ENCODE measurements around the gene NCOA5. TPM values are rescaled to one million over a fixed set of nuclear protein-coding genes. Genes with fewer than 3 reads are reported as not detected.
A peak's percentile ranks its signal among the peaks of the same experiment; 100 is the strongest.

Gene NCOA5
- total and polyA plus RNA-seq, 8 donors = 8.4 to 19.6 (median 12.0) TPM

GRCh38 chr20:46012921-46013320 lies 76.8 kb downstream of the NCOA5 start:
- intact Hi-C loops (cut with DNase I) = no loop called here
- FAIRE-seq = no peak
- H3K36me3 ChIP-seq = no peaks in the 10 kb centered on the region

GRCh38 chr20:46011631-46012482 lies 77.9 kb downstream of the NCOA5 start:
- Histone ChIP-seq H3K9me3 (no peaks in the 10 kb centered on the region), H3K27me3 (peaks cover 0 to 26% (median 10%) of the 10 kb centered on the region in 4 donors), H3K4me1 (no peaks in the 10 kb centered on the region), H3K4me3 (no peak overlapping the region), H3K36me3 (no peaks in the 10 kb centered on the region), H3K27ac (no peak overlapping the region)
- ATAC-seq = peak in 3 of 4 donors; percentile 15 to 29 (median 18)
- FAIRE-seq = no peak
- intact Hi-C loops (cut with DNase I) = no loop called here
- peak in 1 of 4 donors; percentile 18 for TF ChIP-seq CTCF (IDR thresholded peaks at IDR 0.05)
- DNase-seq = peak in 4 of 6 donors; percentile 30 to 69 (median 59)
- WGBS, 2 donors = 12 to 15% methylated on average over 56 to 57 of the region's 57 CpGs

More at GRCh38 chr20:46012921-46013320, 76.8 kb downstream of the NCOA5 start:
- DNase-seq (no peak), ATAC-seq (no peak)
- Histone ChIP-seq H3K9me3 (no peaks in the 10 kb centered on the region), H3K27me3 (peaks cover 0 to 26% (median 10%) of the 10 kb centered on the region in 4 donors), H3K4me1 (no peaks in the 10 kb centered on the region), H3K27ac (no peak overlapping the region), H3K4me3 (no peak overlapping the region)
- 37 to 49% methylated on average over 10 of the region's 10 CpGs for WGBS, 2 donors
- TF ChIP-seq CTCF (IDR thresholded peaks at IDR 0.05) = no peak

Other genes starting within 250 kb of the NCOA5 start
- 10 to 100 TPM in 2 of 6 donors, 1 to 10 TPM in 4; 7.0 to 14.0 (median 9.7) TPM for gene ACOT8, start 232.6 kb downstream of the NCOA5 start, total RNA-seq
- gene ACOT8, start 232.6 kb downstream of the NCOA5 start, polyA plus RNA-seq = 10 to 100 TPM; 17.9 to 21.2 TPM
- 1 to 10 TPM in 4 of 6 donors, under 1 TPM in 2; 0.46 to 2.2 (median 1.1) TPM for gene ZSWIM3, start 232.3 kb downstream of the NCOA5 start, total RNA-seq
- 1 to 10 TPM; 1.4 to 1.9 TPM for gene ZSWIM3, start 232.3 kb downstream of the NCOA5 start, polyA plus RNA-seq
- gene ZSWIM1, start 208.7 kb downstream of the NCOA5 start, total RNA-seq = 1 to 10 TPM; 2.9 to 6.0 (median 4.0) TPM
- 1 to 10 TPM; 2.4 to 3.1 TPM for gene ZSWIM1, start 208.7 kb downstream of the NCOA5 start, polyA plus RNA-seq
- 1 to 10 TPM in 1 of 6 donors, under 1 TPM in 5; 0.55 to 1.3 (median 0.84) TPM for gene SPATA25, start 202.3 kb downstream of the NCOA5 start, total RNA-seq
- 1 to 10 TPM; 1.2 to 1.7 TPM for gene SPATA25, start 202.3 kb downstream of the NCOA5 start, polyA plus RNA-seq
- gene NEURL2, start 198.8 kb downstream of the NCOA5 start, total RNA-seq = 1 to 10 TPM; 1.6 to 3.8 (median 2.2) TPM
- 1 to 10 TPM; 4.7 to 5.3 TPM for gene NEURL2, start 198.8 kb downstream of the NCOA5 start, polyA plus RNA-seq
- gene CTSA, start 198.6 kb downstream of the NCOA5 start, total RNA-seq = 10 to 100 TPM; 27.6 to 97.8 (median 41.5) TPM
- 100 to 1,000 TPM in 1 of 2 donors, 10 to 100 TPM in 1; 89.3 to 103 TPM for gene CTSA, start 198.6 kb downstream of the NCOA5 start, polyA plus RNA-seq
- gene PLTP, start 177.8 kb downstream of the NCOA5 start, total RNA-seq = 100 to 1,000 TPM in 2 of 6 donors, 10 to 100 TPM in 4; 70.4 to 158 (median 95.1) TPM
- 10 to 100 TPM; 35.5 to 56.8 TPM for gene PLTP, start 177.8 kb downstream of the NCOA5 start, polyA plus RNA-seq
- 10 to 100 TPM; 13.3 to 19.2 (median 17.7) TPM for gene PCIF1, start 155.3 kb downstream of the NCOA5 start, total RNA-seq
- gene PCIF1, start 155.3 kb downstream of the NCOA5 start, polyA plus RNA-seq = 10 to 100 TPM; 22.9 to 34.9 TPM
- gene ZNF335, start 117.8 kb downstream of the NCOA5 start, total RNA-seq = 10 to 100 TPM in 2 of 6 donors, 1 to 10 TPM in 4; 7.4 to 11.0 (median 7.5) TPM
- gene ZNF335, start 117.8 kb downstream of the NCOA5 start, polyA plus RNA-seq = 10 to 100 TPM; 24.4 to 27.4 TPM
- gene MMP9, start 81.1 kb downstream of the NCOA5 start, total RNA-seq = 1 to 10 TPM in 1 of 6 donors, under 1 TPM in 4, not detected in 1; 0.19 to 1.3 (median 0.29) TPM
- gene MMP9, start 81.1 kb downstream of the NCOA5 start, polyA plus RNA-seq = under 1 TPM; 0.19 to 0.21 TPM
- 1 to 10 TPM in 4 of 6 donors, under 1 TPM in 2; 0.35 to 2.2 (median 1.3) TPM for gene SLC12A5, start 60.7 kb downstream of the NCOA5 start, total RNA-seq
- gene SLC12A5, start 60.7 kb downstream of the NCOA5 start, polyA plus RNA-seq = 10 to 100 TPM; 12.9 to 21.5 TPM
- 10 to 100 TPM in 2 of 6 donors, 1 to 10 TPM in 4; 8.4 to 17.3 (median 9.5) TPM for gene CD40, start 28.4 kb upstream of the NCOA5 start, total RNA-seq
- gene CD40, start 28.4 kb upstream of the NCOA5 start, polyA plus RNA-seq = 10 to 100 TPM in 1 of 2 donors, 1 to 10 TPM in 1; 10.0 to 20.8 TPM
- 1 to 10 TPM in 5 of 6 donors, under 1 TPM in 1; 0.97 to 5.3 (median 2.3) TPM for gene CDH22, start 218.5 kb upstream of the NCOA5 start, total RNA-seq
- 10 to 100 TPM in 1 of 2 donors, 1 to 10 TPM in 1; 3.7 to 11.9 TPM for gene CDH22, start 218.5 kb upstream of the NCOA5 start, polyA plus RNA-seq

Data from pancreas (tissue), 10 donors.